Natural killer cell (primary cell): ENCODE measurements around the gene AADACL4. TPM values are rescaled to one million over a fixed set of nuclear protein-coding genes. Genes with fewer than 3 reads are reported as not detected.
"Not testable (repeated sequence)": the region's sequence is repeated elsewhere in the genome, so short reads cannot be mapped to it uniquely, and the experiment has no call there.

Experiments used
- ATAC-seq, 3 donors: fragments of 150-1000 bp in 2 of 3; fragments of 200-7000 bp in 1 of 3; cut with Tn5 transposase; 1 replicate in 1 of 3; 2 replicates in 2 of 3; pipeline ENCODE4 v1.10.0; 2021; ENCODE audit warnings: mild to moderate bottlenecking in 2 of 3, moderate library complexity in 2 of 3
- DNase-seq, 2 donors: peaks; one replicate each; pipeline versions ENCODE4 v3.0.0 to v3.0.0-alpha.2; 2013 to 2021; ENCODE audit warnings: mixed read lengths in 1 of 2
- H3K27ac ChIP-seq: one replicate; pipeline ENCODE4 v1.5.1; 2013; ENCODE audit warnings: mild to moderate bottlenecking, low read length
- H3K27me3 ChIP-seq: one replicate; pipeline ENCODE4 v1.6.1; 2013; ENCODE audit warnings: low read length; ENCODE audit not compliant: control insufficient read depth, insufficient read depth
- H3K36me3 ChIP-seq: one replicate; pipeline ENCODE4 v1.6.1; 2013; ENCODE audit warnings: low read length; ENCODE audit not compliant: control insufficient read depth, insufficient read depth
- H3K4me1 ChIP-seq: one replicate; pipeline ENCODE4 v1.6.1; 2013; ENCODE audit warnings: low read length; ENCODE audit not compliant: control insufficient read depth, insufficient read depth
- H3K4me3 ChIP-seq: one replicate; pipeline ENCODE4 v1.5.1; 2013; ENCODE audit warnings: low read length
- H3K9me3 ChIP-seq: one replicate; pipeline ENCODE4 v1.6.1; 2013; ENCODE audit warnings: low read length; ENCODE audit not compliant: control insufficient read depth, insufficient read depth
- H3K27ac Mint-ChIP-seq, 2 donors: one replicate each; pipeline ENCODE4 v1.8.0; 2022; ENCODE audit warnings: mild to moderate bottlenecking in 2 of 2, mixed read lengths in 2 of 2, moderate library complexity in 1 of 2
- H3K27me3 Mint-ChIP-seq, 2 donors: one replicate each; pipeline ENCODE4 v1.8.0; 2022; ENCODE audit warnings: low read depth in 2 of 2, mixed read lengths in 2 of 2
- H3K36me3 Mint-ChIP-seq: one replicate; pipeline ENCODE4 v1.8.0; 2022; ENCODE audit warnings: mixed read lengths
- H3K4me1 Mint-ChIP-seq, 2 donors: one replicate each; pipeline ENCODE4 v1.8.0; 2022; ENCODE audit warnings: mixed read lengths in 2 of 2
- H3K4me3 Mint-ChIP-seq: one replicate; pipeline ENCODE4 v1.8.0; 2022; ENCODE audit warnings: mild to moderate bottlenecking, moderate library complexity, mixed read lengths
- H3K9me3 Mint-ChIP-seq, 2 donors: one replicate each; pipeline ENCODE4 v1.8.0; 2022; ENCODE audit warnings: mixed read lengths in 2 of 2
- CTCF ChIP-seq: fragments of 200-600 bp; IDR thresholded peaks from one replicate; pipeline ENCODE4 v1.8.0; 2022; ENCODE audit warnings: antibody characterized with exemption
- WGBS: methylation state at CpG from one replicate; pipeline ENCODE4 v1.1.7; 2013; ENCODE audit warnings: missing lambda C conversion rate; ENCODE audit not compliant: insufficient coverage; 5-methylcytosine and 5-hydroxymethylcytosine counted together
- intact Hi-C: fragments of 100-400 bp; cut with micrococcal nuclease; formaldehyde crosslinking; loops from one replicate; pipeline ENCODE4 v1.14.2; 2022
- total RNA-seq, 4 donors: library from RNA; stranded (reverse); fragments of 120-200 nt in 1 of 4; gene quantifications; one replicate each; pipeline versions ENCODE4 v1.2.3 to v1.2.4, GENCODE V29; 2013 to 2022

AADACL4 gene
- total RNA-seq, 3 donors from 2014 or later (not counting 1 experiment from before 2014, with no cell fraction given): not detected

GRCh38 chr1:12640958-12641272 is 3.0 kb upstream of the AADACL4 start:
- H3K4me1 ChIP-seq: no peaks in the 10 kb centered on the region

GRCh38 chr1:12643079-12643478 is 806 bp upstream of the AADACL4 start:
- no peak for DNase-seq
- Histone ChIP-seq H3K4me1 (no peaks in the 10 kb centered on the region), H3K27me3 (no peaks in the 10 kb centered on the region), H3K36me3 (no peaks in the 10 kb centered on the region), H3K9me3 (peaks cover 16% of the 10 kb centered on the region), H3K27ac (no peak overlapping the region), H3K4me3 (no peak overlapping the region)
- intact Hi-C loops: no loop called here
- peaks cover 22% of the 10 kb centered on the region for H3K36me3 Mint-ChIP-seq
- H3K9me3 Mint-ChIP-seq: peaks cover 2 to 19% of the 10 kb centered on the region in 2 donors
- H3K4me1 Mint-ChIP-seq: no peaks in the 10 kb centered on the region
- peaks cover 0 to 2% of the 10 kb centered on the region in 2 donors for H3K27me3 Mint-ChIP-seq
- no peak for TF ChIP-seq CTCF
- ATAC-seq: no peak
- no peak overlapping the region for H3K4me3 Mint-ChIP-seq
- no peak overlapping the region for H3K27ac Mint-ChIP-seq
- WGBS: 100% methylated on average over 1 of the region's 2 CpGs

More at GRCh38 chr1:12640958-12641272, 3.0 kb upstream of the AADACL4 start:
- DNase-seq (no peak), ATAC-seq (no peak)
- peaks cover 16% of the 10 kb centered on the region for H3K9me3 ChIP-seq
- Mint-ChIP-seq H3K9me3 (peaks cover 2 to 19% of the 10 kb centered on the region in 2 donors), H3K4me3 (no peak overlapping the region), H3K27me3 (peaks cover 0 to 2% of the 10 kb centered on the region in 2 donors), H3K36me3 (peaks cover 22% of the 10 kb centered on the region), H3K4me1 (no peaks in the 10 kb centered on the region), H3K27ac (no peak overlapping the region)
- no peak for TF ChIP-seq CTCF
- H3K27ac ChIP-seq: no peak overlapping the region
- no peak overlapping the region for H3K4me3 ChIP-seq
- no peaks in the 10 kb centered on the region for H3K36me3 ChIP-seq
- intact Hi-C loops: no loop called here
- no peaks in the 10 kb centered on the region for H3K27me3 ChIP-seq

DNA sequence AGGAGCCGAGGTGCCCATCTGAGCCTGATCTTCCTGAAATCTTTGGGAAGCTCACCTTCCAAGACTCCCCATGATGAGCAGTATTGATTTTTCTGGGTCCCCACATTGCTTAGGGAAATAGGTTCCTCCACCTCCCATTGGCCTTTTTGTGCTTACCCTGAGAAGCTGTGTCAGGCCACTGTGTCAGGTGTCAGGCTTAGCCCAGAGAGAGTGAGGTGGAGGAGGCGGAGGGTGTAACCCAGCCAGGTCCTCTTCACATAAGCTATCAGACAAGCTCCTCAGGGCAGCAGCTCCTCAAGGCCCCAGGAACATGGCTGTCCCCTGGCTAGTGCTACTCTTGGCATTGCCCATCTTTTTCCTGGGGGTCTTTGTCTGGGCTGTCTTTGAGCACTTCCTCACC is 352 bp downstream of the AADACL4 start:
- H3K27ac Mint-ChIP-seq: no peak overlapping the region
- no peak overlapping the region for H3K4me3 Mint-ChIP-seq
- 75% methylated on average over 2 of the region's 2 CpGs for WGBS
- no peak overlapping the region for H3K4me3 ChIP-seq
- ATAC-seq (no peak), DNase-seq (no peak)
- intact Hi-C loops: no loop called here
- no peak overlapping the region for H3K27ac ChIP-seq
- peaks cover 22% of the 10 kb centered on the region for H3K36me3 Mint-ChIP-seq
- H3K9me3 Mint-ChIP-seq: peaks cover 0 to 14% of the 10 kb centered on the region in 2 donors
- H3K27me3 ChIP-seq: no peaks in the 10 kb centered on the region
- no peaks in the 10 kb centered on the region for H3K36me3 ChIP-seq
- H3K27me3 Mint-ChIP-seq: peaks cover 6 to 7% of the 10 kb centered on the region in 2 donors
- peaks cover 13% of the 10 kb centered on the region for H3K9me3 ChIP-seq
- H3K4me1 ChIP-seq: no peaks in the 10 kb centered on the region
- no peak for TF ChIP-seq CTCF
- H3K4me1 Mint-ChIP-seq: peaks cover 5 to 7% of the 10 kb centered on the region in 2 donors

DNA sequence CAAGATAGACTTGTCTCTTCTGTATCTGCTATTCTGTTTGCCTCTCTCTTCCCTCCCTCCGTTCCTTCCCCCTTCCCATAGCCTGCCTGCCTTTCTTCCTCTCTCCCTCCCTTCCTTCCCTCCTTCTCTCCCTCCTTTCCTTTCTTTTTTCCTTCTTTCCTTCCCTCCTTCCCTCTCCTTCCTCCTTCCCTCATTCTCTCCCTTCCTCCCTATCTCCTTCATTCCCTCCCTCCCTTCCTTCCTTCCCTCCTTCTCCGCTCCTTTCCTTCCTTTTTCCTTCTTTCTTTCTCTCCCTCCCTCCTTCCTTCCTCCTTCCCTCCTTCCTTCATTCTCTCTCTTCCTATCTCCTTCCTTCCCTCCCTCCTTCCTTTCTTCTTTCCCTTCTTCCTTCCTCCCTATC is 944 bp downstream of the AADACL4 start:
- ATAC-seq (no peak), DNase-seq (no peak)
- Mint-ChIP-seq H3K9me3 (peaks cover 0 to 12% of the 10 kb centered on the region in 2 donors), H3K4me3 (no peak overlapping the region), H3K4me1 (peaks cover 7 to 8% of the 10 kb centered on the region in 2 donors), H3K27ac (no peak overlapping the region), H3K27me3 (peaks cover 6 to 9% of the 10 kb centered on the region in 2 donors), H3K36me3 (peaks cover 16% of the 10 kb centered on the region)
- WGBS: 84% methylated on average over 2 of the region's 2 CpGs
- TF ChIP-seq CTCF: no peak
- intact Hi-C loops: no loop called here
- Histone ChIP-seq H3K36me3 (no peaks in the 10 kb centered on the region), H3K27ac (no peak overlapping the region), H3K27me3 (no peaks in the 10 kb centered on the region), H3K4me1 (no peaks in the 10 kb centered on the region), H3K9me3 (peaks cover 7% of the 10 kb centered on the region), H3K4me3 (no peak overlapping the region)

GRCh38 chr1:12645401-12645800 is 1.5 kb downstream of the AADACL4 start:
- H3K27me3 Mint-ChIP-seq, ATAC-seq, intact Hi-C loops, H3K27ac ChIP-seq, H3K4me1 Mint-ChIP-seq, H3K27ac Mint-ChIP-seq, H3K27me3 ChIP-seq, H3K9me3 ChIP-seq, H3K9me3 Mint-ChIP-seq, H3K4me3 Mint-ChIP-seq, DNase-seq, H3K4me1 ChIP-seq, H3K36me3 ChIP-seq, H3K4me3 ChIP-seq: not testable (repeated sequence)
- peaks cover 11% of the 10 kb centered on the region for H3K36me3 Mint-ChIP-seq
- 85% methylated on average over 9 of the region's 9 CpGs for WGBS
